DND-41 (cell line): ENCODE data around the gene PPIL6.

Experiments
- CTCF ChIP-seq: IDR thresholded peaks from 2 replicates; pipeline ENCODE4 v1.5.1; 2012; ENCODE audit warnings: borderline replicate concordance, low read length, moderate library complexity, mild to moderate bottlenecking; ENCODE audit not compliant: poor library complexity, severe bottlenecking; ENCODE audit errors: extremely low read depth
- EZH2 ChIP-seq: IDR thresholded peaks from 3 replicates; pipeline ENCODE4 v1.6.1; 2012; ENCODE audit warnings: borderline replicate concordance, low read depth, mild to moderate bottlenecking, moderate library complexity, low read length, inconsistent platforms; ENCODE audit not compliant: severe bottlenecking

- no peak for TF ChIP-seq CTCF
- no peak for TF ChIP-seq EZH2
These were observed 56.9 kb downstream of the PPIL6 start for GRCh38 chr6:109383438-109383940.
